HG02981 (cell line): ENCODE results near the gene E2F4.

Experiments
- ATAC-seq: cut with Tn5 transposase; IDR thresholded peaks from one replicate; pipeline ENCODE4 v1.9.1; 2021; ENCODE audit warnings: mild to moderate bottlenecking, moderate library complexity; ENCODE audit not compliant: unreplicated experiment

E2F4 gene

GRCh38 chr16:67191995-67192681 lies at the start of gene E2F4:
E2F4 (plus strand) TSS chr16:67192155; CDS start chr16:67192228, 73 bp downstream.
- peak; percentile 91 for ATAC-seq

GRCh38 chr16:67142342-67142741 lies 49.6 kb upstream of the E2F4 start:
- ATAC-seq: no peak

- ATAC-seq: no peak
Observed at GRCh38 chr16:67144943-67145342, 47.0 kb upstream of the E2F4 start.

- ATAC-seq: no peak
Observed at GRCh38 chr16:67145746-67146145, 46.2 kb upstream of the E2F4 start.

GRCh38 chr16:67146523-67147357 lies 45.2 kb upstream of the E2F4 start:
- ATAC-seq: no peak

GRCh38 chr16:67147437-67148140 lies 44.4 kb upstream of the E2F4 start:
- ATAC-seq: no peak

GRCh38 chr16:67148221-67148620 lies 43.7 kb upstream of the E2F4 start:
- no peak for ATAC-seq

GRCh38 chr16:67148656-67149275 lies 43.2 kb upstream of the E2F4 start:
- no peak for ATAC-seq

GRCh38 chr16:67149276-67150046 lies 42.5 kb upstream of the E2F4 start:
- ATAC-seq: no peak

GRCh38 chr16:67150047-67150832 lies 41.7 kb upstream of the E2F4 start:
- peak; percentile 15 for ATAC-seq

GRCh38 chr16:67150833-67151396 lies 41.0 kb upstream of the E2F4 start, which contains the start of gene B3GNT9:
B3GNT9 (minus strand) TSS chr16:67150998; CDS start chr16:67150485, 513 bp downstream.
- peak; percentile 50 for ATAC-seq

GRCh38 chr16:67151431-67152097 lies 40.4 kb upstream of the E2F4 start:
- ATAC-seq: no peak

- ATAC-seq: no peak
Observed at GRCh38 chr16:67154578-67155294, 37.2 kb upstream of the E2F4 start.

- ATAC-seq: no peak
Observed at GRCh38 chr16:67155295-67156142, 36.4 kb upstream of the E2F4 start.

- no peak for ATAC-seq
Observed at GRCh38 chr16:67156143-67156844, 35.7 kb upstream of the E2F4 start.

- no peak for ATAC-seq
Observed at GRCh38 chr16:67157106-67157748, 34.7 kb upstream of the E2F4 start.
